Activated CD8-positive, alpha-beta T cell treated with anti-CD3 and anti-CD28 coated beads for 36 hours (primary cell): Measurements from ENCODE around the gene ARHGAP32. TPM values are rescaled to one million over a fixed set of nuclear protein-coding genes. Genes with fewer than 3 reads are reported as not detected.

Experiments
- ATAC-seq: fragments of 200-7000 bp; cut with Tn5 transposase; one replicate; pipeline ENCODE4 v1.10.0; 2021; ENCODE audit warnings: mild to moderate bottlenecking, moderate library complexity
- CTCF ChIA-PET: fragments of 350-600 bp; sonication (Branson Sonifier 250); formaldehyde crosslinking; loops from one replicate; lab custom pipeline; 2021; ENCODE audit warnings: antibody characterized with exemption; lab: Charles Lee
- POLR2A ChIA-PET: fragments of 350-600 bp; sonication (Branson Sonifier 250); formaldehyde crosslinking; loops from one replicate; lab custom pipeline; 2021; ENCODE audit warnings: antibody characterized with exemption; lab: Charles Lee
- DNase-seq: peaks from one replicate; pipeline ENCODE4 v3.0.0-alpha.2; 2020
- H3K27ac Mint-ChIP-seq: one replicate; pipeline ENCODE4 v1.8.0; 2021; ENCODE audit warnings: mild to moderate bottlenecking, mixed read lengths
- H3K27me3 Mint-ChIP-seq: one replicate; pipeline ENCODE4 v1.8.0; 2021; ENCODE audit warnings: mixed read lengths
- H3K36me3 Mint-ChIP-seq: one replicate; pipeline ENCODE4 v1.8.0; 2021; ENCODE audit warnings: low read depth, mixed read lengths
- H3K4me1 Mint-ChIP-seq: one replicate; pipeline ENCODE4 v1.8.0; 2021; ENCODE audit warnings: low read depth, mixed read lengths
- H3K4me3 Mint-ChIP-seq: one replicate; pipeline ENCODE4 v1.8.0; 2021; ENCODE audit warnings: mild to moderate bottlenecking, moderate library complexity, mixed read lengths
- H3K9me3 Mint-ChIP-seq: one replicate; pipeline ENCODE4 v1.8.0; 2021; ENCODE audit warnings: mixed read lengths
- intact Hi-C: fragments of 100-400 bp; cut with micrococcal nuclease; formaldehyde crosslinking; loops from one replicate; pipeline ENCODE4 v1.10.0; 2022
- total RNA-seq, 2 experiments: library from RNA; stranded (reverse); gene quantifications; one replicate each; pipeline ENCODE4 v1.2.3, GENCODE V29; 2021
- TF ChIP-seq, protein P1 (sequence below): fragments of 200-600 bp; IDR thresholded peaks from one replicate; pipeline ENCODE4 v1.8.0; 2022; ENCODE audit warnings: antibody characterized with exemption, mild to moderate bottlenecking

The ARHGAP32 gene
- total RNA-seq, 2 experiments from 2014 or later = 6.6 to 6.7 TPM

DNA sequence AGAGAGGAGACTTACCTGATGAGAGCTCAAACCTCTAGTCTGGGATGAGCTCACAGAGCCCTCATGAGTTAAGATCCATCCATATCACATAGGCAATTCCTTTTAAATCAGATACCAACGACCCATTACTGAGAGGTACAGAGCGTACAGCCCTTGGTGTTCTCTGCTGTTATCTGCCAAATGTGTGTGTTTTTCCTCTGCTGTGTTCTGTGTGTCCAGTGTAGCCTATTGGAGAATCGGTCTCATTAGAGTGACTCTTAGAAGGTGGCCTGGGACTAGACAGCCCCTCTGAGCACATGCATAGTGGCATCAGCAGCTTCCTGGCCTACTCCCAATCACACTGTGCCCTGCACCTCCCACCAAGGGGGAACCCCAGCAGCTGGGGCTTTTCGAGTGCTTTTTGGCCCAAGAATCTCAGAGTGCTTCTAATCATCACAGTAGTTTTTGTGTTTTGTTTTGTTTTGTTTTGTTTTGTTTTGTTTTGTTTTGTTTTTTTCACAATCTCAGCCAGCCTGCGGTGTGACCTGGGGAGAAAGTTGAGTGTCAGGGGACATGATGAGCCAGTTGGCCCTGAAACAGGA lies 274.9 kb downstream of the ARHGAP32 start:
- Mint-ChIP-seq H3K27me3 (peaks cover 7% of the 10 kb centered on the region), H3K9me3 (no peaks in the 10 kb centered on the region), H3K4me1 (peaks cover 4% of the 10 kb centered on the region), H3K27ac (no peak overlapping the region), H3K4me3 (no peak overlapping the region), H3K36me3 (no peaks in the 10 kb centered on the region)
- intact Hi-C loops = no loop called here
- CTCF ChIA-PET = interaction anchor here (0.7 to 3.6 kb wide), 2 partner anchors 32 to 59 kb away, joined by 3 to 22 read pairs; no protein-coding TSS in a partner anchor
- POLR2A ChIA-PET = no interaction called here
- TF ChIP-seq, protein P1, sequence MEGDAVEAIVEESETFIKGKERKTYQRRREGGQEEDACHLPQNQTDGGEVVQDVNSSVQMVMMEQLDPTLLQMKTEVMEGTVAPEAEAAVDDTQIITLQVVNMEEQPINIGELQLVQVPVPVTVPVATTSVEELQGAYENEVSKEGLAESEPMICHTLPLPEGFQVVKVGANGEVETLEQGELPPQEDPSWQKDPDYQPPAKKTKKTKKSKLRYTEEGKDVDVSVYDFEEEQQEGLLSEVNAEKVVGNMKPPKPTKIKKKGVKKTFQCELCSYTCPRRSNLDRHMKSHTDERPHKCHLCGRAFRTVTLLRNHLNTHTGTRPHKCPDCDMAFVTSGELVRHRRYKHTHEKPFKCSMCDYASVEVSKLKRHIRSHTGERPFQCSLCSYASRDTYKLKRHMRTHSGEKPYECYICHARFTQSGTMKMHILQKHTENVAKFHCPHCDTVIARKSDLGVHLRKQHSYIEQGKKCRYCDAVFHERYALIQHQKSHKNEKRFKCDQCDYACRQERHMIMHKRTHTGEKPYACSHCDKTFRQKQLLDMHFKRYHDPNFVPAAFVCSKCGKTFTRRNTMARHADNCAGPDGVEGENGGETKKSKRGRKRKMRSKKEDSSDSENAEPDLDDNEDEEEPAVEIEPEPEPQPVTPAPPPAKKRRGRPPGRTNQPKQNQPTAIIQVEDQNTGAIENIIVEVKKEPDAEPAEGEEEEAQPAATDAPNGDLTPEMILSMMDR = no peak
- DNase-seq (no peak), ATAC-seq (no peak)

DNA sequence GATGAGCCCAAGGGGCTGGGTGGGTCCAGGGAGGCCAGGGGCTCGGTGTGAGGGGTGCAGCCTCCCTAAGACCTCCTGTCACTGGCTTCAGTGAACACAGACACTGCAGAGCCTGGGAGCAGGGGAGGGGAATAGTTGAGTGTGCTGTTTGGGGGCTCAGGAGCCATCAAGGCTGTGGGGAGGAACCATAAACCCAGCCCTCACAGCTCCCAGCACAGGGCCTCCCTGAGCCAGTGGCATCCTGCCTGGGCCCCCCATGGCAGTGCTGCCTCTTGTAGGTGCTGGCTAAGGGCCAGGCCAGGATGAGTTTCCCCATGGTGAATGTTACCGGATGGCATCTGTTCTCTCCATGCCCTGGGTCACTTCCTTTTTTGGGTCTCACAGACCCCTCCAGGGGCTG lies 275.4 kb downstream of the ARHGAP32 start:
- Mint-ChIP-seq H3K9me3 (no peaks in the 10 kb centered on the region), H3K27ac (no peak overlapping the region), H3K4me1 (peaks cover 4% of the 10 kb centered on the region), H3K27me3 (peaks cover 7% of the 10 kb centered on the region), H3K4me3 (no peak overlapping the region), H3K36me3 (no peaks in the 10 kb centered on the region)
- TF ChIP-seq, protein P1 = no peak
- DNase-seq (no peak), ATAC-seq (no peak)
- ChIA-PET CTCF (interaction anchor here (0.7 to 3.6 kb wide), 3 partner anchors 11 to 60 kb away, joined by 3 to 22 read pairs (median 3); no protein-coding TSS in a partner anchor), POLR2A (no interaction called here)
- intact Hi-C loops = no loop called here

DNA sequence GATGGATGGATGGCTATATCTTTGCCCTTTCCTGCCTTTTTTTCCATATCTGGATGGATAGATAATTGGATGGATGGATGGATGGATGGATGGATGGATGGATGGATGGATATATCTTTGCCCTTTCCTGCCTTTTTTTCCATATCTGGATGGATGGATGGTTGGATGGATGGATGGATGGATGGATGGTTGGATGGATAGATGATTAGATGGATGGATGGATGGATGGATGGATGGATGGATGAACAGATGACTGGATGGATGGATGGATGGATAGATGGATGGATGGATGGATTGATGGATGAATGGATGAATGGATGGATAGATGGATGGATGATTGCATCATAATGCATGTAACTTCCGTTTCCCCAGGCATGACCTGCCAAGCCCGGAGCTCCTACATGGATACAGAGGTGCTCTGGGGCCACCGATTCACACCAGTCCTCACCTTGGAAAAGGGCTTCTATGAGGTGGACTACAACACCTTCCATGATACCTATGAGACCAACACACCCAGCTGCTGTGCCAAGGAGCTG lies 276.0 kb downstream of the ARHGAP32 start:
- Mint-ChIP-seq H3K27ac (no peak overlapping the region), H3K4me1 (peaks cover 4% of the 10 kb centered on the region), H3K9me3 (no peaks in the 10 kb centered on the region), H3K36me3 (no peaks in the 10 kb centered on the region), H3K4me3 (no peak overlapping the region), H3K27me3 (peaks cover 7% of the 10 kb centered on the region)
- CTCF ChIA-PET = interaction anchor here (0.7 kb wide), 1 partner anchor 10 kb away, joined by 3 read pairs; no protein-coding TSS in a partner anchor
- intact Hi-C loops = no loop called here
- POLR2A ChIA-PET = no interaction called here
- TF ChIP-seq, protein P1 = no peak
- ATAC-seq (no peak), DNase-seq (no peak)

DNA sequence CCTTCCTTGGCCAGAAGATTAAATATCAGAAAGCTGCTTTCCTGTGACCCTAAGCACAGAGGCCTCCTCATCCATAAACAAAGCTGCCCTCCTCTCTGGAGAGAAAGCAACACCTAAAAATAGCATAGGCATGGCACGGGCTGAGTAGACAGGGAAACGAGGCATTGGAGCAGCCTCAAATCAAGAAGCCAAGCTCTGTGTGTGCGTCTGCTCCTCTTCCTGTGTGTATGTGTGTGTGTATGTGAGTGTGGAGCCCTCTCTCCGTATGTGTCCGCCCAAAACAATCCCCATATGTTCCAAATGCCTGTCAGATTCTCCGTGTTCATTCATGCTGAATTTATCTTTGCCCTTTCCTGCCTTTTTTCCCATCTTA lies 277.0 kb downstream of the ARHGAP32 start:
- no peak overlapping the region for H3K4me3 Mint-ChIP-seq
- H3K27ac Mint-ChIP-seq = no peak overlapping the region
- intact Hi-C loops = no loop called here
- ATAC-seq = no peak
- peaks cover 10% of the 10 kb centered on the region for H3K27me3 Mint-ChIP-seq
- TF ChIP-seq, protein P1 = no peak
- POLR2A ChIA-PET = no interaction called here
- H3K4me1 Mint-ChIP-seq = peaks cover 4% of the 10 kb centered on the region
- CTCF ChIA-PET = interaction anchor here (1.7 kb wide), 1 partner anchor 9 kb away, joined by 7 read pairs; no protein-coding TSS in a partner anchor
- no peaks in the 10 kb centered on the region for H3K9me3 Mint-ChIP-seq
- no peaks in the 10 kb centered on the region for H3K36me3 Mint-ChIP-seq
- no peak for DNase-seq

Other genes starting within 250 kb of the ARHGAP32 start
- gene TP53AIP1, start 249.5 kb downstream of the ARHGAP32 start, total RNA-seq = not detected
- gene BARX2, start 183.5 kb upstream of the ARHGAP32 start, total RNA-seq = not detected